ENCODE measurements around the gene GIGYF1. TPM values are rescaled to one million over a fixed set of nuclear protein-coding genes. Genes with fewer than 3 reads are reported as not detected.

The GIGYF1 gene
- total RNA-seq, 1 experiment from 2014 or later, result 47.4 TPM

GRCh38 chr7:100678291-100678984 lies 15.6 kb downstream of the GIGYF1 start:
- TSS peak; percentile 71 for BruUV-seq (replicated peaks)
- intact Hi-C loops (cut with micrococcal nuclease; ENCODE audit: unreplicated experiment), result loop anchor here (10.0 kb wide), 1 partner anchor 94 kb away; the partner anchor contains the start of genes FBXO24 and LRCH4
- Histone ChIP-seq H3K27ac (ENCODE audit: low read depth, low read length, poor library complexity, severe bottlenecking) (no peak overlapping the region), H3K9me3 (ENCODE audit: low read depth, low read length, poor library complexity, severe bottlenecking) (no peaks in the 10 kb centered on the region), H3K4me1 (ENCODE audit: insufficient read depth, low read length, poor library complexity, severe bottlenecking) (peaks cover 13% of the 10 kb centered on the region), H3K36me3 (ENCODE audit: insufficient read depth, low read length, poor library complexity, severe bottlenecking) (peaks cover 66% of the 10 kb centered on the region), H3K4me3 (ENCODE audit: low read depth, low read length, poor library complexity, severe bottlenecking) (no peak overlapping the region), H3K27me3 (replicated peaks; ENCODE audit: insufficient read depth, low read depth, low read length, poor library complexity) (no peaks in the 10 kb centered on the region)
- POLR2A ChIA-PET (ENCODE audit: low non-redundant PET), result no interaction called here
- CTCF ChIA-PET, result interaction anchor here (0.7 kb wide), 1 partner anchor 46 kb away, joined by 3 read pairs; no protein-coding TSS in a partner anchor
- TF ChIP-seq CTCF (conservative IDR thresholded peaks at IDR 0.05; ENCODE audit: low read depth, low read length), result no peak
- no peak for TF ChIP-seq EZH2 (IDR thresholded peaks at IDR 0.05; ENCODE audit: borderline replicate concordance, low read depth, low read length, poor library complexity, severe bottlenecking)
- DNase-seq (ENCODE audit: low spot score), result no peak

- TF ChIP-seq CTCF (conservative IDR thresholded peaks at IDR 0.05; ENCODE audit: low read depth, low read length), result no peak
- no peak for TF ChIP-seq EZH2 (IDR thresholded peaks at IDR 0.05; ENCODE audit: borderline replicate concordance, low read depth, low read length, poor library complexity, severe bottlenecking)
- CTCF ChIA-PET, result interaction anchor here (0.7 kb wide), 1 partner anchor 45 kb away, joined by 3 read pairs; no protein-coding TSS in a partner anchor
- H3K27me3 ChIP-seq (replicated peaks; ENCODE audit: insufficient read depth, low read depth, low read length, poor library complexity), result no peaks in the 10 kb centered on the region
- peaks cover 13% of the 10 kb centered on the region for H3K4me1 ChIP-seq (ENCODE audit: insufficient read depth, low read length, poor library complexity, severe bottlenecking)
- peaks cover 58% of the 10 kb centered on the region for H3K36me3 ChIP-seq (ENCODE audit: insufficient read depth, low read length, poor library complexity, severe bottlenecking)
- POLR2A ChIA-PET (ENCODE audit: low non-redundant PET), result interaction anchor here (0.6 kb wide), 1 partner anchor 16 kb away, joined by 3 read pairs; no protein-coding TSS in a partner anchor
- no peak for DNase-seq (ENCODE audit: low spot score)
- no peak overlapping the region for H3K4me3 ChIP-seq (ENCODE audit: low read depth, low read length, poor library complexity, severe bottlenecking)
- no TSS peak for BruUV-seq (replicated peaks)
- H3K9me3 ChIP-seq (ENCODE audit: low read depth, low read length, poor library complexity, severe bottlenecking), result no peaks in the 10 kb centered on the region
- no peak overlapping the region for H3K27ac ChIP-seq (ENCODE audit: low read depth, low read length, poor library complexity, severe bottlenecking)
- intact Hi-C loops (cut with micrococcal nuclease; ENCODE audit: unreplicated experiment), result loop anchor here (10.0 kb wide), 1 partner anchor 93 kb away; the partner anchor contains the start of genes FBXO24 and LRCH4
Observed at GRCh38 chr7:100677308-100678267, 16.5 kb downstream of the GIGYF1 start.
